HG03354 (cell line): ENCODE measurements around the gene ANKRD44.
"Not testable (repeated sequence)": the region's sequence is repeated elsewhere in the genome, so short reads cannot be mapped to it uniquely, and the experiment has no call there.

ENCODE experiments used
- ATAC-seq: cut with Tn5 transposase; IDR thresholded peaks from one replicate; pipeline ENCODE4 v1.9.1; 2021; ENCODE audit warnings: mild to moderate bottlenecking; ENCODE audit not compliant: unreplicated experiment, poor library complexity, severe bottlenecking

Gene ANKRD44

DNA sequence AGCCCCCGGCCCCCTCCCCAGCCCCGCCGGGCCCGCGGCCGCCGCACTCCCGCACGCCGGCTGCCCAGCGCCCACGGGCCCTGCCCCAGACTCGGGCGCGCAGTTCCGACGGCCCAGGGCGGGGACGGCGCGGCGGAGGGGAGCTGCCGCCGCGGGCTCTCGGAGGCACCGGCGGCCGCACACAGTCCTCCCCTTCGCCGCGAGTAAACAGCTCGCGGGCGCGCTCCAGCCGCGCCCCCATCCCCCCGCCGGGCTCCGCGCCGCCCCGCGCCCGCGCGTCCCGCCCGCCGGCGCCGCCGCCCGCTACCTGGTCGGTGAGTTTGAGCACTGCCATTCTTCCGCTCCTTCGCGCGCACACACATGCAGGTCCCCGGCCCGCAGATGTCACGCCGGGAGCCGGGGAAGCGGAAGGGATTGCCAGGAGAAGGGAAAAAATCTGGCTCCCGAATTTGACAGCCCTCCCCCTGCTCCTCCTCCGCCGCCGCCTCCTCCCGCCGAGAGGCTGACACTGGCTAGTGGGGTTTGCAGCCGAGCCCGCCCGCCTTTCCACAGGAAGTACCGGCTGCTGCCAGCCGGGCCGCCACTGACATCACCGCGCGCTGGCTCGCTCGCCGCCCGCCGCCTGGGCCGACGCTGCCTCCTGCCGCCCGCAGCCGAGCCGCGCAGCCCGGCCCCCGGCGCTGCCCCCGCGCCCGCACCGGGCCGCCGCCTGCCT, at the start of gene ANKRD44:
Gene ANKRD44 (minus strand): TSS at position 510 of the 715 bp plus-strand sequence. CDS start 176 bp downstream, at position 334.
- ATAC-seq = peak; percentile 82

DNA sequence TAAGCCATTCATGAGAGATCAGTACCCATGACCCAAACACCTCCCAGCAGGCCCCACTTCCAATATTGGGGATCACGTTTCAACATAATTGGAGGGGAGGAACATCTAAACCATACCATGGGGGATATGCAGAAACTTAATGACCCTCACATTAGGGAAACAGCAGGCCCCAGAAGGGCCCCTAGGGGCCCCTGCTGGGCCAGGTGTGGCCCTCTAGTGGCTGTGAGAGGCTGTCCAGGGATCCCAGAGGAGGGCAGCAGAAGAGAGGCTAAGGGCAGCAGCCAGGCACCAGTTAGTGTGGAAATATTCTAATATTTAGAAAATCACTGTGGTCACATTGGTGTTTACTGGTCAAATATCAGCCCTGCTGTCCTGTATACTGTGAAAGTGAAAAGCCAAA, 49.3 kb upstream of the ANKRD44 start:
- no peak for ATAC-seq

DNA sequence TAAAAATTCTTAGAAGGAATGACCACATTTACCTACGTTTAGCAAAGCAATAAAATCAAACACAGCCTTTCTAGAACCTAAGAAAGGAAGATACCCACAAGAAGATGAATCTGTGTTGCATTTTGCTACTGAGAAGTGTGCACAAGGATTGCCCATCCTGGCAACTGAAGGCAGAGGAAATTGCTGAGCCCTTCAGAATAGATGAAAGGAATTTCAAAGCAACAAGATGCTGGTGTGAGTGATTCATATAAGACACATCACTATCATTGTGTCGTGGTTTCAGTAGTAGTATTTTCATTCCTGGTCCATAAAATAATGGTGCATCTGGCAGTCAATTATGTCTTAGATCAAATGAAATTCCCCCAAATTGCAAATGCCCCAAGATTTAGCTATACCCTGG, 48.4 kb upstream of the ANKRD44 start:
- no peak for ATAC-seq

DNA sequence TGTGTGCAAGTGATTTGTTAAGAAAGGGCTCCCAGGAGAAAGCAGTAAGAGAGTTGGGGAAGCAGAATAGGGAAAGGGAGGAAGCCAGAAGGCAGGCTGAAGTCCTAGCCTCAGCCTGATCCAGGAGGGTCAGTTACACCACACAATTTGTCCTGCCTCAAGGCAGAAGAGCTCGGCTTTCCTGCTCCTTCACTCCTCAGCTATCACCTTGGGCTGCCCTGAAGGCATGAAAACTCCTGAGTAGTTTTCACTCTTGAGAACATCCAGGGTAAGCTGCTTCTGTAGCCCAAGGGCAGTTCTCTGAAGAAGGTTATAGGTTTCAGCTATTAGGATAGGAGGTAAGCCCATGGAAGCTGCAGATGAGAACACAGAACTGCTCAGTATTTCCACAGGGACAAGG, 47.4 kb upstream of the ANKRD44 start:
- no peak for ATAC-seq

DNA sequence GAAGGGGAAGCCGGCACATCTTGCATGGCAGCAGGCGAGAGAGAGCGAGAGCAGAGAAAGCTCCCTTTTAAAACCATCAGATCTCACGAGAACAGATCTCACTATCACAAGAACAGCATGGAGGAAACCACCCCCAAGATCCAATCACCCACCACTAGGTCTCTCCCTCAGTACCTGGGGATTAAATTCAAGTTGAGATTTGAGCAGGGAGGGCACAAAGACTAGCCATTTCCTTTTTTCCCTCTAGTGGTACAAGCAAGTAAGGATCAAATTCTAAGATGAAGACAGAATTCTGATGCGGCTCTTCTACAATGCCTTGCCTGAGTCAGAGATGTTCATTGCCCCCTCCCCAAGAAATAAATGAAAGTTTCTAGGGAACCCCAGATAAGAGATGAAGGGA, 45.6 kb upstream of the ANKRD44 start:
- peak; percentile 44 for ATAC-seq

DNA sequence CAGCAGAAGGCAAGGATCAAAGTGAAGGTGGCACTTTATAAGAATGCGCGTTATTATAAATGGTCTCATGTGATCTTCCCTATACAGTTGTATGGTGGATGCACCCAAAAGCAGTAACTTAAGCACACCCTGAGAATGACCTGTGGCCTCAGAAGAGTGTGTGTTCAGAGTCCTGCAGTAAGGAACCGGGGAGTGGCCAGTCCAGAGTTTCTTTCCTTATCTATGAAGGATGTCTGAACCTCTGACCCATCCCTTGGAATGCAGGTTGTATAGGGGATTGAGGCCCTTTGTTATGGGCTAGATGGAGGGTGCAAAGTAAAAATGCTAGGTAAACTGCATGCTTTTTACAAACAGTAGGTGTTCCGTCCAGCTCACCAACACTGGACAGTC, 43.6 kb upstream of the ANKRD44 start:
- ATAC-seq = no peak

DNA sequence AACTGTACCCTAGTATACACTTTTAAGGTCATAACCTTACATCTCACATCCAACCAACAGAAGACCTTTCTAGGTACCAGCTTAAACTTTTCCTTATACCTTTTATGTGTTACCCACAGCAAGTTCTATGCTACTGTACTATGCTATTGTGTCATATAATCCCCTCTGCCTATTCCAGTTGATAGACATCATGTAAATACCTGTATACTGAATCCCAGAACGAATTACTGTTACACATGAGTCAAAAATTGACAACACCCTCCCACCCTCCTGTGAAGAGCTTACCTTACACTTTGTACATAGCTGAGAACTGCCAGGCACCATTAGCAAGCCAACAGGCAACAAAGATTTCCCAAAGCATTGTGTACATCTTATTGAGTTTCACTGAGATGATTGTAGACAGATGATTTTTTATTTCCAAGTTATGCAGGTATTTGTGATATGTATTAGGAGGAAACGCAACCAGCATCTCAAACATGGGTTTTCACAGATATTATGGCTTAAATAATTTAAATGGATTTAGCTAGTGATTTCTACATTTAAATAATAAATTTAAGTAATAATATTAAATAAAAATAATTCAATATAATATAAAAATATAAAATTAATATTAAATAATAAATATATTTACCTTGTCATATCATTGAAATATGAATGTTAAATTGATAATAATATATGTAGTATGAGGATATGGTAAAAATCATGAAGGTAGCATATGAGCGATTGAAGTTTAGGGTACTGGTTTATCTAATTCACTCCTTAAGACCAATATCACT, 43.0 kb upstream of the ANKRD44 start:
- ATAC-seq = no peak

DNA sequence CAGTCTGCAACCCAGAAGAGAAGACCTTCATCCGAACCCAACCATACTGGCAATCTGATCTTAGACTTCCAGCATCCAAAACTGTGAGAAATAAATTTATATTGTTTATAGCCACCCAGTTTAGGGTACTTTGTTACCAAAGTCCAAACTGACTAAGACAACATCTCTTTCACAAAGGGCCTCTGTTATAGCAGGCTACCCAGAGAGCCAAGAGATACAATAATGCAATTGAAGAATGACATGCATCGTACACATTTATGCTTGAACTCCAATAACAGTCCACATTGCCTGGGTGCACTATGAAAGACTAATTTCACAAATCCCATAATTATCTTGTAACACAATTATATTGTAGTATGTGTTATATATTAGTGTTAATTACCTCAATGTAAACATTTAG, 39.1 kb upstream of the ANKRD44 start:
- no peak for ATAC-seq

DNA sequence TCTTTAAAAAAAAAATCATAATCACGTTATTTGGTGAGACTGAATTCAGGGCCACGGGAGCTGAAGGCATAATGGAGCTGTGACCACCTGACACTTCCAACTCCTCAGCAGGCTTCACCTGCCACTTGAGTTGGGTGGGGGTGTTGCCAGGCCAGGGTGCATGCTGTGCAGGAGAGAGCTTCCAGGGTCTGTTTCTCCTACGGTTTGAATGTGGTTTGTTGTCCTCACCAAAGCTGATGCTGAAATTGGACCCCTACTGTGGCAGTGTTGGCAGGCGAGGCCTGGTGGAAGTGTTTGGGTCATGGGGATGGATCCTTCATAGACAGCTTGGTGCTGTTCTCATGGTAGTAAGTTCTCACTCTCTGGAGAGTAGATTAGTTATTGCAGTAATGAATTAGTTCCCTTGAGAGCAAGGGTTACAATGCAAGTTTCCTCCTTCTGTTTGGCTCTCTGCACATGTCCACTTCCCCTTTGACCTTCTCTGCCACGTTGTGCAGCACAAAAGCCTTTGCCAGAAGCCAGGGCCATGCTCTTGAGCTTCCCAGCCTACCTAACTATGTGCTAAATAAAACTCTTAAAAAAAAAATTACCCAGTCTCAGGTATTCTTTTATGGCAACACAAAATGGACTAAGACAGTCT, 38.3 kb upstream of the ANKRD44 start:
- no peak for ATAC-seq

DNA sequence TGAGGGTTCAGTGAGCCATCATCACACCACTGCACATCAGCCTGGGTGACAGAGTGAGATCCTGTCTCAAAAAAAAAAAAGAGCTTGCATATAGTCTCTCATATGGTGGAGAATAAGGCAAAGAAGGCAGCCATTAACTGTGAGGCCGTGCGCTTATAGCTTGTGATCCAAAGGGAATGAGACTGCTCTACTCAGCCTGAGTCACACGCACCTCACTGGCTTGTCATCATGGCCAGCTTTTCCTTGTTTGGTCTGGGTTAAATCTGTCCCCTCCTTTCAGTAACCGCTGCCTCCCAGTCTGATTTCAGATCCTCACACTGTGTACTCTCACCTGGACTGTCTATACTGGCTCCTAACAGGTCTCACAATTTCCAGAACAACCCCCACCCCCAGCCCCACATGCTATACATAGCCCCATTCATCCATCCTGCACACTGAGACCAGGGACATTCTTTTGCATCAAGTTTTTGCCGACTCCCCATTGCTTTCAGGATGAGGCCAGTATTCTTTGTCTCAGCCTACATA, 35.3 kb upstream of the ANKRD44 start:
- no peak for ATAC-seq

DNA sequence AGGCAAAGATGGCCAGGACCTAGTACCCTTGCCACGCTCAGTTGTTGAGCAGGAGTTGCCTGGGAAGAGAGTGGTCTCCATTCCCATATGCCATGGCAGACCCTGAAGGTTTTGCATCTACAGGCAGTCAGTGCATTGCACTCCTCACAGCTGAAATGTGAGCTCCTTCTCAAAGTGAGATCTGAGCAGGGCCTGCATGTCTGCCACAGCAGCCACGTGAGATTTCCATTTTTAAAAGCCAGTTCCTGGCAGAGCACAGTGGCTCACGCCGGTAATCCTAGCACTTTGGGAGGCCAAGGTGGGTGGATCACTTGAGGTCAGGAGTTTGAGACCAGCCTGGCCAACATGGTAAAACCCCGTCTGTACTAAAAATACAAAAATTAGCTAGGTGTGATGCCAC, 33.4 kb upstream of the ANKRD44 start:
- ATAC-seq = not testable (repeated sequence)

DNA sequence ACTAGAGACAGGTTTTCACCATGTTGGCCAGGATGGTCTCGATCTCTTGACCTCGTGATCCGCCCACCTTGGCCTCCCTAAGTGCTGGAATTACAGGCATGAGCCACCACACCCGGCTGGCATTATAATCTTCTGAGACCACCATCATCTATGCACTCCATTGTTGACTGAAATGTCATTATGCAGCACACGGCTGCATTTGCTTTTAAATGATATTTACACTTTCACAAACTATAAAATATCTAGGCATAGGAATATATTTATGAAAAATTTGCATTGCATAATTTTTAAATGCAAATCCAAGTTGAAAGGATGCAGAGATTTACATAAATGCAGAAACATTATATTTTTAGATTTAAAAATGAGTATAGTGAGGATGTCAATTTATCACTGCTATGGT, 30.0 kb upstream of the ANKRD44 start:
- no peak for ATAC-seq

DNA sequence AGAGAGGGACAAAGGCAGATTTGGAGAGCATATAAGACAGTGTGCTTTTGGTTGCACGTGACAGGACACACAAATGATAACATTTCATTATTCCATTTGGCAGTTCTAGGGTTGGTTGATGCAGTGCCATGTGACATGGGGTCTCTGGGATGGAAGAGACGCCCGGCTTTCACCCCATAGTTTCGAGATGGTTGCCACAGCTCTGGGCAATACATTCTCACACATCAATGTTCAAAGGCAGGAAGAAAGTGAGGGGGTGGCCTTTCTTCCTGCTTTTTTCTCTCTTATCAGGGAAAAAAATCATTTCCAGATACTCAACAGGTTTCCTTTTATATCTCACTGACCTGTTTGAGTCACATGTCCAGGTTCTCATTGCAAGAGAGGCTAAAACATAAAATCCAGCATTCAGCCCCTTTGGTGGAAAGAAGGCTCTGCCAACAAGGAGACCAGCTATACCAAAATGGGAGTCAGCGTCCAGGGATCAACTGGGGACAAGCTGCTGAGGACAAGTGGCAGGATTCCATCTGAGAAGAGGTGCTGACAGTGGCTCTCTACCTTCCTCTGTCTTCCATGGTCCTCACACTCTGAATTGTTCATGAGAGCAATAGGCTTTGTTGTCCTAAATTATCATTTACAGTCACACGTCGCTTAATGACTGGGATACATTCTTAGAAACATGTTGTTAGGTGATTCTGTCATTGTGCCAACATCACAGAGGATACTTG, 29.1 kb upstream of the ANKRD44 start:
- ATAC-seq = no peak

DNA sequence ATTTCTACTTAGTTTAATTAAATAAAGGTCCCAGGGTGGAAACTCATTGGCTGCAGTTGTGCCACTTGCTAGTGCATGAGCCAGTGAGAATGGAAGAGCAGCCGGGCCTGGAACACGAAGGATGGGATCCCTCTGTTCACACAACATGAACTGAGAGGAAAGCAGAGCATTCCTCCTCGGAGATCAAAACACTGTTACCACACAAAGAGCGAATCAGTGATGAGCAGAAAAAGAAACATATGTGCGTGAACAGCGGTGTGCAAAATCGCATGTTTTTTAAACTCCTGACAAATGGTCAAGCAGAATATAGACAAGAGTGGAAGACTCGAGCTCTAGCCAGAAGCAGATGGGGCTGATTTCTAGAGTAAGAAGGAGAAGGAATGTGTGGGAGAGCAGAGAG, 28.4 kb upstream of the ANKRD44 start:
- ATAC-seq = no peak

DNA sequence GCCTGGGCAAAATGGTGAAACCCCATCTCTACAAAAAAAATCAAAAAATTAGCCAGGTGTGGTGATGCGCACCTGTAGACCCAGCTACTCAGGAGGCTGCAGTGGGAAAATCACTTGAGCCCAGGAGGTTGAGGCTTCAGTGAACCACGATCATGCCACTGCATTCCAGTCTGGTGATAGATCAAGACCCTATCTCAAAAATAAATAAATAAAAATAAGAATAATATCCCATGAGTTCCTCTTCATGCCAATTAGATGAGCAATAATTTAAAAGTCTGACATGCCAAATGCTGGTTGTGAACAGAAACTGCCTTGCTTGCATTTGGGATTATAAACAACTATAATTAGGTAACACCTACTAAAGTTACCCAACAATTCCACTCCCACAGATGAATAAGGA, 22.1 kb upstream of the ANKRD44 start:
- no peak for ATAC-seq

DNA sequence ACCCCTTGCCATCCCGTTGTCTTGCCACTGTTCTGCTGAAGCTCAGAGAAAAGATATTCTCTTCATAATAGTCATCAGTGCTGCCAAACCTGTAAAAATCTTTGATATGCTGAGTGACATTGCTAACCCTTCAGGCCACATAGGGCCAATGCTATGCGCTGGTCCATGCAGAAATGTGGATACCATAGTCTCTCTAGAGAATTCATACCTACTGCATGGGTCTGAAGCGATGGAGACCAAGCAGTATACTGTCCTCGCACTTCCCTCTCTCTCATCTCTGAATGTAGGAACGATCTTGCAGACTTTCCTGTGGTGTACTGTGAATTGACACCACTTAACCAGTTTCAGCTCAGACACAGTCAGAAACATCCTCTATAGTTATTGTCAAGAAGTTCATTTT, 17.9 kb upstream of the ANKRD44 start:
- no peak for ATAC-seq

DNA sequence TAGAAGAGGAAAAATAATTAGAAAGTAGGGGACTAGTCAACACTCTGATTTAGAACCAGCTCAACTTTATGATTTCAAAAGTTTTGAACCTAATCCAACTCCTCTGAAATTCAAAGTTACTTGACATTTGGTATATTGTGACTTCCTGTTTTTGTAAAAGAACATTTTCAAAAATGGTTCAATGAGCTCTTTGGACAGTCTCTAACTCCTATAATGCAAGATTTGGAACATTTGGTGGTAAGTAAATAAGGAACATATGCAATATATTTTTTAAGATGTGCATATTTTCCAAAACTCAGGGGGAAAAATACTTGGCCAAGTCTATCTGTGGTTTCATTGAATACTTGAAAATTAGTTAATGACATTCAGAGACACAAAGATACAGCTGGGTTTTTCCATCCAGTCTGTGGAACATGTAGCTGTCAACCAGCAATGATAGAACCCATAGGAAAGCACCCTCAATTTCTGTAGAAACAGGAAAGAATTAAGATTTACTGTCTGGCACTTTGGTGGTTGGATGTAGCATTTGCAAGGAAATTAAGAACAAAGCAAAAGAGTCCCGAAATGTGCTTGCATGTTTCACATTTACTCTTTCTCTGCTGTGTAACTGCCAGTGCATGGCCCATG, 17.0 kb upstream of the ANKRD44 start:
- ATAC-seq = no peak

DNA sequence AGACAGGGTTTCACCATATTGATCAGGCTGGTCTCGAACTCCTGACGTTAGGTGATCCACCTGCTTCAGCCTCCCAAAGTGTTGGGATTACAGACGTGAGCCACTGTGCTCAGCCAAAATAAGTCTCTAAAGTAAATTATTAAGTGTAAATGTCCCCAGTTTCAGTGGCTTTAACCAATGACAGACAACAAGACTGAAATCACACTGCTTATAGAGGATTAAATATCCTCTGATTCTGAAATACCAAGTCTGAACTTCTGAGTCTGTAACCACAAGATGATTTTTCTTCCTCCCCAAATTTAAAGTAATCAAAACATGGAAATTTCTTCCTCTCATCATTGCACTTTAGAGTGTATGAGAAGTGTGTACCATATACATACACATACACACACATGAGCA, 16.5 kb upstream of the ANKRD44 start:
- no peak for ATAC-seq

DNA sequence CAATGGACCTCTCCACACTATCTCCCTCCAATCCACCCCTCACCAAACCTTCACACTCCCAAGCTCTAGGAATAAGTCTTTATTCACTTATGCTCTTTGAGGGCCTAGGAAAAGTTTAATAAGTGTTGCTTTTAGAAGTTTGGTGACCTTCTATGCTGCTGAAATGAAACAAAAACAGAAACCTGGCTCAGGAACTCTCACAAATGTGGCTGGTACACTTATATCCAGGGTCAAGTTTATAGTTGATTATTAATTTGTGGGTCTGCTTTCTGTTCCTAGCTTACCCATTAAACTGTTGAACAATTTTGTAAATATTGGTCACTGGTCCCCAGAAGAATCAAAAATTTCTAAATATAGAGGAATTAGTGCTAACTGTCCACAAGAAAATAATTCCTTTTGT, 14.2 kb upstream of the ANKRD44 start:
- ATAC-seq = peak; percentile 95
